DLD1 (cell line): ENCODE data around the gene RAB8B.
"Not testable (repeated sequence)": the region's sequence is repeated elsewhere in the genome, so short reads cannot be mapped to it uniquely, and the experiment has no call there.

ENCODE experiments used
- in situ Hi-C: cut with HindIII; loops from 2 replicates; pipeline ENCODE4 v1.10.0; 2017; ENCODE audit warnings: low sequenced_read_pairs

Gene RAB8B

DNA sequence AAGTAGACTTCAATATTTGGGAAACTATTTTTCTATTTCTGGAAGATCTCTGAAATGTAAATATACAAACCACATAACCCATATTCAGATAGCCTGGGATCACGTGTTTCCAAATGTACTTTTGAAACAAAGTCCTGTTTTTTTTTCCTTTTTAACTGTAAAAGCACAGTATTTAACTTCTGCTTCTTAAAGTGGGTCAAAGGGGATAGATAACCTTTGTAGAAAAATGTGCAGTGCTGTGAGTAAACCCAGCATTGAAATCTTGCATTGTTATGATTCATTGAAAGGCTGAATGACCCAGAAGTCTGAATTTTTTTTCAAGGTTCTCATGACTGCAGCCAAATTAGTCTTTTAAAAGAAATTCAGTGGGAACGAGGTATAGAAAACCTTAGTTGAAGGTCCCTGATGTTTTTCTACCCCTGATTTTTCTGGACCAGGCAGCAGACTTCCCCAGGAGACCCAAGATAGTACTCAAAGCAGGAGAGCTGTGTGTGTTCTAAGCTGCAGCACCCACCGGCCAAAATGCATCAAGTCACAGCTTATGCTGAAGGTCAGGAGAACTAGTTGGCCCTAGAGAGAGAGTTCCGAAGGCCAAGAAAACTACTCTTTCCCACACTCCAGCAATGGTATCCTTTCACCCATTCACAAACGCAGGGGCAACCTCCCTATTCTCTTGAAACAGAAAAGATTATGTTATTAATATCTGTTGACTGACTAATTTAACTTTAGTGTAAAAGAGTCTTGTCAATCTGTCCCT is 44.4 kb downstream of the RAB8B start:
- in situ Hi-C loops = no loop called here

DNA sequence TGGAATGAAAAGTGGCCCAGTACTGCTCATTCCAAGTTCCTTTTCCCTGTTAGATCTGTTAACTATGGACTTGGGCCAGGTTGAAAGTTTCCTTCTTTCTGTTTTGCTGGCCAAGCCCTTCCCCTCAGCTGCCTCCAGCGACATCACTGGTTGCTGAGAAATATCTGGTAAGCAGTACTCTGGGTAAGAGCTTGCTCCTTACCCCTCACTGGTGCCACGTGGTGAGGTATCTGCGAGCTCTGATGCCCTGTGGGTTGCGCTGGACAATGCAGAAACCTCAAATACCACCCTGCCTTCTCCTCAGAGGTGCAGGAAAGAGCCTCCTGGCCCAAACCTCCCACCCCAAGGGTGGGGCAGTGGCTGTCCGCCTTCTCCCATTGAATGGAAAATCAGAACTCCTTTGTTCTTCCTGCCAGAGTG is 45.1 kb downstream of the RAB8B start:
- in situ Hi-C loops = no loop called here

DNA sequence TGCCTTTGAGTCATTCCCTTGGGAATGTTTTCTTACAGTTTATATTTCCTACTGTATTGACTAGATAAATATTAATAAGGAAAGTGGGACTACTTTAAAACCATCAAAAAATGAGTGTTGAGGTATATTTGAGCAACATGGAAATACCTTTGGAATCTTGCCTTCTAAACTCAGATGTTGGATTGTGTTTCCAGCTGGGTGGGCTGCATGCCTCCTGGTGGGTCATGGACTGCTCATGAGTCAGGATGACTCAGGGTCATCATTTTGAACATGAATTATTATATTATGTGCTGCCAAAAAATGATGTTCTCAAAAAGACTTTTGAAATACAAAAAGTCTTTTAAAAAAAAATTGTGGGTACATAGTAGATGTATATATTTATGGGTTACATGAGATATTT is 46.9 kb downstream of the RAB8B start:
- in situ Hi-C loops = no loop called here

DNA sequence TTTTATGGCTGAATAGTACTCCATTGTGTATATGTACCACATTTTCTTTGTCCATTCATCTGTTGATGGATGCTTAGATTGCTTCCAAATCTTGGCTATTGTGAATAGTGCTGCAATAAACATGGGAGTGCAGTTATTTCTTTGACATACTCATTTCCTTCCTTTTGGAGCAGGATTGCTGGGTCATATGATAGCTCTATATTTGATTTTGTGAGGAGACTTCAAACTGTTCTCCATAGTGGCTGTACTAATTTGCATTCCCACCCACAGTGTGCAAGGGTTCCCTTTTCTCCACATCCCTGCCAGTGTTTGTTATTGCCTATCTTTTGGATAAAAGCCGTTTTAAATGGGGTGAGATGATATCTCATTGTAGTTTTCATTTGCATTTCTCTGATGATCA is 47.7 kb downstream of the RAB8B start:
- in situ Hi-C loops = not testable (repeated sequence)

DNA sequence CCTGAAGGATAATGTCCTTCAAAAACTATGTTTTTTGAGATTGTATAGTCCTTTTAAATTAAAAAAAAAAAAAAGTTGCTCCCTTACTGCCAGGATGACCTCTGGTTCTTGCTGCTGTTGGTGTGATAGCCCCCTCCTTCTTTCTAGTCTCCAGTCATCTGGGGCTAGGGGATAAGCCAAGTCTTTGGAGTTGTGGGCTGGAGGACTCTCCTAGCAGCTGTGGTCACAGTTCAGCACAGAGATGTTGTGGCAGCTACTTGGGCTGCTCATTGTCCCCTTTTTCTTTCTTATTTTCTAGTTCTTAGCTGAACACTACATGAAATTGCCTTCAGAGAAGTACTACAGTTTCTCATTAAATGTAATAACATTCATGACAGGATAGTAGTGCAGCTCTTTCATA is 48.8 kb downstream of the RAB8B start:
- in situ Hi-C loops = no loop called here

DNA sequence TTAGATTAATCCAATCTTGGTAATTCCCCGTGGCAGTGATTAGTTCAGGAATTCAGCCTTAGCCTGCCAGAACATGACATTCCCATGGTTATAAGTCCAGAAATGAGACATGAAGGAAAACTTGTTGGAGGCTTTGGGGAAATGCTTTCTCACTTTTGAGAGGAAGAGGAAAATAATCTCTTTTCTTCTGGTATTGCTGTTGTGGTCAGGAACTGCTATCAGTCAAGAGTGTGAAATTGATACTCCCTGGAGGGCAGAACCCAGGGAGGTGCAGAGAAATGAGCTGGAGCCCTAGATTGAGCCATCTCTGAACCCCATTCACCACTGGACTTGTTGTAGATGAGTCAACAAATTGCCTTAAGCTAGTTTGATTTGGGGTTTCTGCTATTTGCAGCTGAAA is 49.4 kb downstream of the RAB8B start:
- in situ Hi-C loops = no loop called here

DNA sequence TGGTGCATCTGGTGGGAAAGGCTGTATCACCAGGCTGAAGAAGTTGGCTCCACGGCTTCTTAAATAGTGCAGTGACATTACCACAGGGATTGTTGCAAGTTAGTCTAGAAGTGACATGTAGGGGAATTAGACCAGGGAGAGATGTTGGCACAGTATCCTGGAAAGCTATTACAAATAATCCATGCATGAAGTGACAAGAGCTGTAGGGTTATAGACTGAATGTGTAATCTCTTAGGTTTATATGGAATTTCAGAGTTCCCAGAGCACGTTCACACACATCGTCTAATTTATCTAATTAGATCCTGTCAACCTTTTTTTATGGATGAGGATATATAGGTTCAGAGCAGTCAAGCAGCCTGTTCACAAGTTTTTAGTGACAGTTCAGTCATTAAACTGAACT is 50.7 kb downstream of the RAB8B start:
- in situ Hi-C loops = no loop called here

DNA sequence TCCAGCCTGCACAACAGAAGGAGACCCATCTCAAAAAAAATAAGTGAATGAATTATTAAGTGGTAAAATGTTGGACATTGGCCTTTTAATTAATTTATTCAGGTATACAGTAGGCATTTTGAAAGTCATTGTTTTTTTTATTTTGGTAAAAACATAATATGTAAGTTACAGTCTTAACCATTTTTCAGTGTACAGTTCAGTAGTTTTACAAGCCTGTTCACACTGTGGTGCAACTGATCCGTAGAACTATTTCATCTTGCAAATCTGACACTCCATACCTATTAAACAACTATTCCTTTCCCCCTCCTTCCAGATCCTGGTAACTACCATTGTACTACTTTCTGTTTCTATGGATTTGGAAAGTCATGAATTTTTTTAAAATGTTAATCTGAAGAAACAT is 51.9 kb downstream of the RAB8B start:
- in situ Hi-C loops = no loop called here

DNA sequence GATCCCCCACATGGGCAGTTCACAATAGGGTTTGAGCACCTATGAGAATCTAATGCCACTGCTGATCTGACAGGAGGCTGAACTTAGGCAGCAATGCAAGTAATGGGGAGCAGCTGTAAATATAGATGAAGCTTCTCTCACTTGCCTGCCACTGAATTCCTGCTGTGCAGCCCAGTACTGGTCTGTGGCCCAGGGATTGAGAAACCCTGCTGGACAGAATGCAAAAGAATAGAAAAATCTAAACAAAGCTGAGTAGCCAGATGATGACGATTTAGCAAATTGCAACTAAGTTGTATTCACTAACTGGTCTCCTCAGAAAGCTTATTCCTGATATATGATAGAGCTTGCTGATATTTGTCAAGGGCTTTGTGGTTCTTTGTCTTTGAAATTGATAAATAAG is 53.7 kb downstream of the RAB8B start:
- in situ Hi-C loops = no loop called here

DNA sequence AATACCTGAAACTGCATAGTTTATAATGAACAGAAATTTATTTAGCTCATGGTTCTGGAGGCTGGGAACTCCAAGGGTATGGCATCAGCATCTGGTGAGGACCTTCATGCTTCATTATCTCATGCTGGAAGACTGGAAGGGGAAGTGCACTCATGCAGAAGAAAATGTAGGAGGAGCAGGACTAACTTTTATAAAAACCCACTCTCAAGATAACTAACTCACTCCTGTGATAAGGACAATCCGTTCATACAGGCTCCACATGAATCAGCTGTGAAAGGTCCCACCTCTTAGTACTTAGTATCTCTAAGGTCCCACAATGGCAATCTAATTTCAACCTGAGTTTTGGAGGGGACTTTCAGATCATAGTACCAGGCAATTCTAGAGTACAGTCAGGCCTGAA is 54.4 kb downstream of the RAB8B start:
- in situ Hi-C loops = no loop called here

DNA sequence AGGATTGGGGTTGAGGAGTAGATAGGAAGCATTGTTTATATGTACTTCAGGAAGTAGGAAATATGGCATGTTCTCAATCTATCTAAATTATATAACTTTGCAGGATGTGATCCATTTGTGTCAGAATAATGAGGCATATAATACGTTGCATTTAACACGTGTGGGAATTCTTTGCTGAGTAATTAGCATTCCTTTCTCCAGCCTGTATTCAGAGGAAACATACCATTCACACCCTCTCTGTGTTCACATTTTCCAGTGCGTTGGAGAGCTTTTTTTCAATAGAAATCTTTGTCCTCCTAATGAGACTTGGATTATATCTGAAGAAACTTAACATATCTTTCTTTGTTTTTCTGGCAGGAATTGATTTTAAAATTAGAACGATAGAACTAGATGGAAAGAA is 55.0 kb downstream of the RAB8B start:
- in situ Hi-C loops = no loop called here

DNA sequence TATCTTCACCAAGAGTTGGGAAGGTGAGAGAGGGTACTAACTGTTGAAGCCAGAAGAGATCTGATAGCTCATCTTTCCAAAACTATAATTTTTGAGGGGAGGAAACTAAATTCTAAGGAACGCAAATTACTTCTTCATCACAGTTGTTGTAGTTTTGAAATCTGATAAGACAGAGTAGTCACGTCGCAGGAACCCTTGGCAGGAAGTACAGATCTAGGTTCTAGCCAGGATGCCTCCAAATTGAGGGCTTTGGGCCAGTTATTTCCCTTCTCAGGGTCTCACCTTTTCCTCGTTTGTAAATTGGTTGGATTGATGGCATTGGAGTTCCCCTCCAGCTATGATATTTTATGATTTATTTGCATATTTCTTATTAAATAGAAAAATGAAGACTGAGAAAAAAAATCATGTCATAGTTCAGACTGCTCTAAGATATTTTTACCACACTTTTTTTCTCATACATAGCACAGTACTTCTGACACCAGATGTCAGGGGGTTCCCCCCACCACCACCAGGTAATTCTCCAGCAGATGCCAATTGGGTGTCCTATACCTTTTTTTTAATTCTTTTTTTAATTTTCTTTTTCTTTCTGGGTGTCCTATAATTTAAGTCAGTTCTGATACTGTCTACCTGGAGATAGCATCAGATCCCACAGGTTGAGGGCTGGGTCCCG is 55.7 kb downstream of the RAB8B start:
- in situ Hi-C loops = no loop called here

DNA sequence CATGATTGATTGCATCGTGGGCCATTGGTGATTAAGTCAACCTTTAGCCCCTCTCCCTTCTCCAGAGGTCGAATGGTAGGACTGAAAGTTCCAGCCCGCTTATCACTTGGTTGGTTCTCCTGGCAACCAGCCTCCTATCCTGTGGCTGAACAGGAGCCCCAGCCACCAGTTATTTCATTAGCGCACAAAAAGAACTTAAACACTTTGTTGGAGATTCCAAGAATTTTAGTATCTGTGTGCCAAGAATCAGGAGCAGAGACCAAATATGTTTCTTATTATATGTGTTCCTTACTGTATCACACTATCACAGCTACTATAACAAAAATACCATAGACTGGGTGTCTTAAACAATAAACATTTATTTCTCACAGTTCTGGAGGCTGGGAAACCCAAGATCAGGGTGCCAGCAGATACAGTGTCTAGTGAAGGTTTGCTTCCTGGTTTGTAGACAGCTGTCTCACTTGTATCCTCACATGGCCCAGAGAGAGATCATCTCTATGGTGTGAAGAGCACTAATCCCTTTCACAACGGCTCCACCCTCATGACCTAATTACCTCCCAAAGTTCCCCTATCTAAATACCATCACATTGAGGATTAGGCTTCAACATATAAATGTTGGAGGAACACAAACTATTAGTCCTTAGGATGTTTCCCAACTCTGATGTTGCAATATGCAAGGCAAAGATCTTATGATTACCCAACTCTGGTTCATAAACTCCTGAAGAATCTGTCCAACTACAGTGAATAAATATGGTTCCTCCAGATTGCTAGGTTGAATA is 57.5 kb downstream of the RAB8B start:
- in situ Hi-C loops = no loop called here

DNA sequence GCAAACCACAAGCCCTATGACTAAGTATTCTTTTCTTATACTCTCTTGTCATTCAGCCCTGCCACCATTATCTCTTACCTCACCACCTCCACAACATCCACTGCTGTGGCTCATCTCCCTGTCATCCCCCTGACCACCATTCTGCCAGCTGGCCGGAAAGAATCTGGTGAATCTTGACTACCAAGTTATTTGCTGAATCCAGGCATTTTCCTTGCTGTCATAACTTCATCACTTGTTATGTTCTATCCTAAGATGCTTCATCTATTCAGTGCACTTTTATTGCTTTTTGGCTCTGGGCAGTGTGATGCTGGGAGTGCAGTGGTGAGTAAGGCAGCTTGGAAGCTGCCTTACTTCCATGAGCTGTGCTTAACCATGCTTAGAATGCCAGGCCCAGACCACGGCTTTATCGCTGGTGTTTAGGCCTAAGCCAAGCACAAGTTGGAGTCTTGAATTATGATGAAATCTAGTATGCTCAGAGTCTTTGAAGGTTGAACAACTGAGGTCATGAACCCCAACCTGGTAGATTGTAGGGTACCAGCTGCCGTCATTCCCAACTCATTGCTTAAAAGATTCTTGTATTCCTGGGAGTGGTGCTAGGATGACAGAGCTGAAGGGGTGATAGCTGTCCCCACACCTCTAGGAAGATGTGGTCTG is 61.0 kb downstream of the RAB8B start:
- in situ Hi-C loops = no loop called here

DNA sequence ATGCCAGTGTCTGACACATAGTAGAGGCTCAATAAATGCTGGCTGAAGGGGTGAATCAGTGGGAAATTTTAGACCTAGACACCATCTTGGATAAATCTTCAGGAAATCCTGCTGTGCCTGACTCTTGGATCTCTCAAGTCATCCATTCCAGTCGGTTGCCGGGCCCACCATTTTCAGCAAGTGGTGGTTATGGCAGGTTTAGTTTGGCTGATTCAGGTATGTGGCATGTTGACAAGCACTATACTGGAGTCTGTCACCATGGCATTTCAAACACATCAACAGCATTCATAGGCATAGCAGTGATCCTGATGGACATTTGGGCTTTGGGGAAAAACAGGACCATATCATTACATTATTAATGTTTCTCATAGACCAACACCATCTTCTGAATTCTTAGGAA is 62.3 kb downstream of the RAB8B start:
- in situ Hi-C loops = no loop called here

DNA sequence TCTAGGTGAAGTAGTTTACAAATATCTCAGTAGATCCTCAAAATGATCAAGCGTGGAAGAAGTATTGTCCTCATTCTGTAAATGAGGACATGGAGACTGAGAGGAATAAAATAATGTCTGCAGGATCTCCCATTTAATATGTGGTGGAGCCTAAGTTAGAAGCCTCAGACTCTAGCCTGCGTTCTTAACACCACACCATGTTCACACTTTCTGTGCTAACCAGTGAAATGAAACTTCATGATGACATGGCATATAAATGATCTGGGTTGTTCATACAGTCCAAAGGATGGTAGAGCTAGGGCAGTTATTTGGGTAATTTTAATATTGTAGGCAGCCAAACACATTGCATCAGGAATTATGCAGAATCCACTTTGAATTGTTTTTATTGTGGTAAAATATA is 62.9 kb downstream of the RAB8B start:
- in situ Hi-C loops = no loop called here

DNA sequence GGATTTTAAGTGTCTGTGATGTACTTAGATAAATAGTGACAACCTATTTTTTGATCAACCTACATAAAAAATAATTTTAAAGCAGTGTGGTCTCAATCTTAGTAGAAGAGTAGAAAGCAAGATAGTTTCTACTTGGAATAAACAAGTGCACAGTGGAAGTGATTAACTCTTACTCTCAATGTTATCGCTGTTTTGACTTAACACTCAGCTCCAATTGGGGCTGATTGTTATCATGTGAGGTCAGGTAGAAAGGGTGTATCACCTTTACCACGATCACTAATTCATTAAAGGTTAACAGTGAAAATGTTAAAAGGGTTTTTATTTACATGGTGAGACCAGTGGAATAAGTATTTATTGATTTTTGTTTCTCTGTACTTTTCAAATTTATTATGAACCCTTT is 65.6 kb downstream of the RAB8B start:
- in situ Hi-C loops = no loop called here

DNA sequence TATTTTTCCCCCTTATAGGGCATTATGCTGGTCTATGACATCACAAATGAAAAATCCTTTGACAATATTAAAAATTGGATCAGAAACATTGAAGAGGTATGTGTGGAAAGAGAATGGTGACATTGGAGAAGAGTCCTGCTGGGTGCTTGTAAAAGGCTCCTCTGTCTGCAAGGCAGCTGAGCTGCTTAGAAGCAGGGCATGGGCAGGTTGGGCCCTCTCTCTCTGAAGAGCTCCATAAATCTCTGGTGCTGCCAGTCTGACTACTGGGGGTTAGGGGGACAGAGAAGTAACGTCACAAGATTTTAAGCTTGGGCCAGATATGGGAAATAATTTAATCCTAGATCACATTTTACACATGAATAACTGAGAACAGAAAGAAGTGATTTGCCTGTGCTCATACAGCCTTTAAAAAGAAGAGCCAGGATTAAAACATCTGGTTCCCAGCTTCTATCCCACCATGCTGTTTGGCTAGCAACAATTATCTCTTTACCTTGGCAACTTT is 66.1 kb downstream of the RAB8B start:
- in situ Hi-C loops = no loop called here

DNA sequence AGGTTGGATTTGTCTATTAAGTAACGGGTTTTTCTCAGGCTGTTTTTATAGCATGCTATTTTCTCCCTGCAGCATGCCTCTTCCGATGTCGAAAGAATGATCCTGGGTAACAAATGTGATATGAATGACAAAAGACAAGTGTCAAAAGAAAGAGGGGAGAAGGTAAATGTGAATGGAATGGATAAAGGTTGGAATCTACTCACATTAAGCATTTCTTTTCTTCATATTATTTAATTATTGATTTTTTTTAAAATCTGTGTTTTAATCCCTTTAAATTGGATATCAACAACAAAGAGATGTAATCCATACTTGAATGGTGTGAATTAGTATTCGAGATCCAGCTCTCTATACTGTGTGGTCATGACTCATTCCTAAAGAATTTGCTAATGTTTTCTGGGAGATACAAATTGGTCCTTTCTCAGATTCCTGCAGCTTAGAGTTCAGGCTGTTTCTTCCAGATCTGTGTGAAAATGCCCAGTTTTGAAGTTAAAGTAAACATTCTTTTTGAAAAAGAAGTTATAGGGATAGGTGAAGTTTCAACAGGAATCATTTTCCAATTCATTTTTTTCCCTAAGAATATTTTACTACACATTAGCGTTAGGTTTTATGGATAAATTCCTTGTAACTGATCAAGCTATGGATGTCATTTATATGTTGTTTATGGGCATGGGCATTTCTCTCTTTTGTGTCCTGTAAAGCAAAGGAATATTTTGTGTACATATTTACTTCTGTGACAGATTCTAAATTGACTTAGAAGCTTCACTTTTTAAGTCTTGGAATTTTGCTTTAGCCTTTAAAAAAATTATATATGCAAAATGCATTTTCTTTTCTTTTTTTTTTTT is 67.2 kb downstream of the RAB8B start:
- in situ Hi-C loops = no loop called here

DNA sequence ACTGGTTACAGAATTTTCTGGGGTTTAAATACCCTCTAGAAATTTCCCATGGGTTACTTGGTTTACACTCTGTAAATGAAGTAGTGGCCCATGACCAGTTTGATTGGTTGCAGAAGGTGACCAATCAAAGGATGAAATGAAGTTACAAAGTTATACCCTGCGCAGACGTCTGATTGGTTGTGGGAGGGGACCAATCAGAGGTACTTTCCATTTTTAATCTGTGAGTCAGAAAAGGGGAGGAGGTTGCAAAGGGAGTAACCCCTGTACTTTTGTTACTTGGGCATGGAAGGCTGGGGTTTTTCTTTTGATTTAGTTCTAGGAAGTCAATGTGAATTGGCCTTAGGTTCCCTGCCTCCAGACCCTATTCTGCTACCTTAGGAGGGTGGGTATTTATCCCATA is 69.3 kb downstream of the RAB8B start:
- in situ Hi-C loops = no loop called here
